Measurements from ENCODE around the gene LEKR1. TPM values are rescaled to one million over a fixed set of nuclear protein-coding genes. Genes with fewer than 3 reads are reported as not detected.
A peak's percentile ranks its signal among the peaks of the same experiment; 100 is the strongest.
"Not testable (repeated sequence)": the region's sequence is repeated elsewhere in the genome, so short reads cannot be mapped to it uniquely, and the experiment has no call there.

Gene LEKR1
- polyA plus RNA-seq (2013, experiment 1 of 2; ENCODE audit: insufficient read length), result 0.22 TPM
- polyA plus RNA-seq (2013, experiment 2 of 2; ENCODE audit: insufficient read length), result 0.28 TPM

DNA sequence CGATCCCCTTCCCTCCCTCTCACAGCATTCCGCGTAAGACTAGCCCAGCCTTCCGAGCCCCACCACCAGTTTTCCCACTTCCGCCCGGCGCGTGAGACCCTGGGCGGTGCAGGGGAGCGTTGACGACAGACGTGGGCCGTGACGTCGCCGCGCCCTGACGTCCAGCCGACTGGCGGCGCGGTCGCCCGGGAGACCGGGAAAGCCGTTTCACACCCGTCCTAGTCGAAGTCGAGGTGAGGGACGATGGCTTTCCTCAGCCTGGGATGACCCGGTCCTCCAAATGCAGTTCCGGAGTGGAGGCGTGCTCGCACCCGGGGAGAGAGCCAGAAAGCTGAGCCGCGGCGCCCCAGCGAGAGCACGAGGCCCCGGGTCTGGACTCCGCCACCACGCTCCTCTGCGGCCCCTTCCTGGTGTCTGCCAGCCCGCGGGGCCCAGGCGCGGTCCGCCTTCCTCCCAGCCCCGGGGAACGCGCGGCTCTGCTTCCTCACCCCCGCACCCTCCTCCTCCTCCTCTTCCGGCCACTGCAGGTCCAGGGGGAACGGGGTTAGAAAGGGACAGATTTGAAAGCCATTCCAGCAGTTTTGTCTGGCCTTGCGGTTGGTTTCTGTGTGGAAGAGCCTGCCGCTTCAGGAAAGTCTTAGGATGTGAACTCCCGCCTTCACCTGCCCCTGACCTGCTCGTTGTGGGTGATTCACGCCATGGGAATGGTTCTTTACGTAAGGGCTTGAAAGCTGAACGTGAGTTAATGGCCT, at the start of gene LEKR1:
Gene LEKR1 (plus strand): TSS at position 210 of the 752 bp plus-strand sequence. CDS start 2,977 bp downstream, outside the sequence.
- DNase-seq, result peak; percentile 89

DNA sequence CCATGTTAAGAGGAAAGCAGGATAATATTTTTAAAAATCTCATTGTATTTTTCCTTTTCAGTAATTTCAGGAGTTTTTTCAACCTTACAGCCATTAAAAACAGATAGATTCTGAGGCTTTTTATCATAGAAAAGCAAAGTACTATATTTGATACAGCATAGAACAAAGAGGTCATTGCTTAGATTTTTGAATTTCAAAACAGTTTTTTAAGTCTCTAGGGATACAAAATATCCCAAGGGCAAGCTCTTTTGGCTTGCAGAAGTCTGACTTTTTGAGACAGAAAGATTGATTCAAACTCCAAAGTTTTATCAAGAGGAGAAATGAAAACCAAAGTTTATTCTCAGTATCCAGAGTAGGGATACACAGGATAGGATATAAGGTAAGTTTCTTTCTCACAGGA, 49.3 kb upstream of the LEKR1 start:
- no peak for DNase-seq

DNA sequence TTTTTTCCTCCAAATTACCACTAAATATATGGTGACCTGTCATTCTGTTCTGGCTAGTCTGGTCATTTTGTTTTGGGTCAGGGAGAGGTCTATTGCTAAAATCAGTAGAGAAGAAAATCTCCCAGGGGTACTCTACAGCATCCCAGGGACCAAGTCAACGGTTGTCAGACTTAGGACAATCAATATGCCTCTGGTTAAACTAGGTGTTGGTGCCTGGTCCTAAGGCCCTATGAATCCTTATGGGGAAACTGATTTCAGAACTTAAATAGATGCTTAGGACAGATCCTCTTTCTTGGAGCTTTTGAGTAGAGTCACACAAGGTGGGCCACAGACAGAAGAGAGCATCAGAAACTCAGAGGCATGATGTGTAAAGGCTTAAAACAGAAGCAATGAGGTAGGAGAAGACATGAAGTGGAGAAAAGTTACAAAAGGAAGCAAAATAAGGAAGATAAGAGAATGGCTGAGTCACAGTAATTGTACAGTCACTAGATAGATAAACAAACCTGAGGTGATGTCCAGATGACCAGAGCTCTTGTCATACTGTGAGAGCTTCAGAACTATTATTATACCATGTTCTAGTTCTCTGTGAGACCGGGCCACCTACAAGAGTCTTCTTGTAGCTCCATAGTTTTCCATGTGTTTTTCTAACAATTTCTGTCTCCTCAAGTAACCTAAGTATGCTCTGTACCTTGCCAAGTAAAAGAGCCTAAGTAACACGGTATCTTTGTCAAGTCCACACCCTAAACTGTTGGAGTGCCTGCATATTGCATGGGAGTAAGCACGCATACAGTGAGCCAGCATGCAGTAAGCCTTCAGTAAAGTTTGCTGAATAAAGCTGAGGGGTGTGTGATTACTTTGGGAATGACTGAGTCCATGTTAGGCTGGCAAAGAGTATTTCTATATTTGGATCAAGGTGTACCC, 44.6 kb upstream of the LEKR1 start:
- no peak for DNase-seq

DNA sequence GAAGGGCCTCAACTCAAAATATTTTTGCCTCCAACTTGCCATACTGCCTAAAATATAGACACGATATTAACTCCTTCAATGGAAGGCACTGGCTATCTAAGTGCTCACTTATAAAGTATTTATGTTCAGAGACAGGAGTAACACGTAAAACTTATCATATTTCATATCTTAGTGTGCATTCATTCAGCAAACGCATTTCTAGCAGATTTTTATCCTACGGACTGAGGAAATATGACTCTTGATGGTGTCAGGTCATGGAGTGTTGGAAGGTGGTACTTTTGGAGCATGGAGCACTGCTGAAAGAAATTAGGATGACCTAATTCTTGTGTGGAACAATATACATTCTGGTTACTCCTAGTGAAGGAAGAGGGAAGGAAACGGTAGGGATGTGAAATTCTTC, 43.8 kb upstream of the LEKR1 start:
- DNase-seq, result no peak

DNA sequence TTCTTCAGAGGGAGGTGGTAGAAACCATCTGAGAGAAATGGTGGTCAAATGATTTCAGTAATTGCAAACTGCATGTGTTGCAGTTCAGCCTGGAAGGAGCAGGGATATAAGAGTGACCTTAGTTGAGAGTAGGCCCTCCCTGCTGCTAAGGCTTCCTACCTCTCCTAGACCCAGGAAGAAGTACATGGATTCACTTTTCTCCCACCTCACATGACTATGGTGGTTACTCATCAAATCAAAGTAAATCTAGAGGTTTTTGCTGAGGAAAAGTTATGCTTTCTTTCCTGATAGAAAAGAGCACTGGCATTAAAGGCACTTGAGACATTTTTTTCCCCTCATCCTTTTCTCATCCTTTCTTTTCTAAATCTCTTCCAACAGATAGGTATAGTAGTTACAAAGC, 43.2 kb upstream of the LEKR1 start:
- DNase-seq, result no peak

DNA sequence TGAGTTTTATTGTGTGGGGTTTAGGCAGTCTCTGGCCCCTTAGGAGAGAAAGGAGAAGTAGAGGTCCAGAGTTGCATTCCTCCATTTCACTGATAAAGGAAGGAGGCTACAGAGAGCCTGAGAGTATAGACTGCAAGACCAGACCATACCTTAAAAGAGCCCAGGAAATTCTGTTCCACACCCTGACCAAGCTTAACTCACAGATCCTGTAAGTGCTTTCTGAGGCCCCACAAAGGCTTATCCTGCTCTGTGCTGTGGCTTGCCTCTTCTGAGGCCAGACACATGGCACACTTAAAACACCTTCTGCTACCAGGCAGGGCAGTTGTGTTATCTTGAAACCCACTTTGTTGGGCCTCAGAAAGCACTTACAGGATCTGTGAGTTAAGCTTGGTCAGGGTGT, 39.2 kb upstream of the LEKR1 start:
- DNase-seq, result no peak

DNA sequence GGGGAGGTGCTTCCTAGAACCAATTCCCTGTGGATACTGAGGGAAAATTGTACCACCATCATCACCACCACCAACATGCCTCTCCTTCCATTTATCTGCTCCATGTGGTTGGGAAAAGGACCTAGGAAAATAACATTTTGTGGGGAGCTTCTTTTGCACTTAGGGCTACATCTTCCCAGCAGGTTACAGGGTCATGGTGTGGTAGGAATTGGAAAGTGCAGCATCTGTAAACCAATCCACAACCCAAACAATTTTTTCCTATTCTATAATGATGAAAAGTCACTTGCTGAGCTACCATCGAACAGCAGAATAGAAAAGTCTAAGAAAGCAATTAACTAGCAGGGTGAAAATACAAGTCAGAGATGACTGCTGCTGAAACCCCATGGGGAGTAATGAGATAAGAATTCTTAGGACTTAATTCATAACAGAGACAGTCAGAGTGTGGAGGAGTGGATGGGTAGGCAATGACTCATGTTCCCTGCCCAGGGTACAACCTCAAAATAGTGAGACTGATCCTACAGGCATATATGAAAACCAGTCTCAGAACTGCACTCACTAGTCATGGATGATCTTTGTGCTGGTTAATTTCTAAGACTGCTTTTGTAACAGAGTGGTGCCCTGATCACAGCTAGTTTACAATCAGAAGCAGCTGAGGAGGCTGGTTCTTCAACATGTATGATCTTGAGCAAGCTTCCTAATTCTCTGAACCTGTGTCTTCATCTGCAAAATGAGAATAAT, 38.1 kb upstream of the LEKR1 start:
- peak; percentile 96 for DNase-seq

DNA sequence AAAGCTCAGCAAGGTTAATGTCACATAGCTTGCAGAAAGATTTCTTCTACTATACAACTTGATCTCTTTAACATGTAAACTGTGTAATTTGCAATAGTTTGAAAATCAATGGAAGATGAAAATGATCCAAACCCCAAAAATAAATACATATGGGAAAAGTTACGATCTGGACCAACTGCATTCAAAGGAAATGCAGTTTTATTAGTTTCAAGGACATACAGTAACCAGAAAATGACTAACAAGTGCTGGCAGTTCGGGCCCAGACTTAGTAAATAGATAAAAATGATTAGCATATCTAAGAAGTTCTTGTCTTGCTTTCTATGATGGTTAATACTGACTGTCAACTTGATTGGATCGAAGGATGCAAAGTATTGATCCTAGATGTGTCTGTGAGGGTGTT, 37.3 kb upstream of the LEKR1 start:
- no peak for DNase-seq

DNA sequence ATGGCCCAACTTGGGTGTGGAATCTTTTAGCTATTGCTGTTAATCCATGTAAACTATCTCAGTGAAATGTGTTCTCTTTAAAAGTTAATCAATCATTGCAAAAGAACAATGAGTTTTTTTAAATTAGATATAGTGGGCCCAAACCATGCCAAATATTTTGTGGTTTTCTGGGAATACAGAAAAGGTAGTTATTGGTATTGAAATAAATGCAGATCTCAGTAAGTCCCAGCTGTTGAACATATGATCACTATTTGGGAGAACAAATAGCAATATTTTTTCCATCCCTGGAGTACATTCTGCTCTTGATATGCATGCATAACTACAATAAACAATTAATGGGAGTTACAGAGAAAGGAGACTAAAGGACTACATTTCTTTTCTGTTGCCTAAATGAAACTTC, 36.0 kb upstream of the LEKR1 start:
- DNase-seq, result no peak

DNA sequence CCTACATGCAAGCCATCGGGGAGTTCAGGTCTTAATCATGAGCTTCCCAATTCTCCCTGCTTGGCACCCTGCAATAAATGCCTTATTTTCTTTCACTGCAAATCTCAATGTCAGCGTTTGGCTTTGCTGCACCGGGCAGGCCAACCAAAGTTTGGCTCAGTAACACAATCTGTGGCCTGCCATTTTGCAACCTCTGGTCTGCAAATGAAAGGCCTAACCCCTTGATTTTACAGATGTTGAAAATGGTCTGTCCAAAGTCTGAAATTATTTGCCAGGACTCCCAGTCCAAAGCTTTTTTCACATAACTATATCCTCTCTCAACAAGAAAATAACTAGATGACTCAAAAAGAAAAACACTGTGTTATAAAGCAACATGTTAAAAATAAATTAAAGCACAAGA, 34.0 kb upstream of the LEKR1 start:
- DNase-seq, result no peak

DNA sequence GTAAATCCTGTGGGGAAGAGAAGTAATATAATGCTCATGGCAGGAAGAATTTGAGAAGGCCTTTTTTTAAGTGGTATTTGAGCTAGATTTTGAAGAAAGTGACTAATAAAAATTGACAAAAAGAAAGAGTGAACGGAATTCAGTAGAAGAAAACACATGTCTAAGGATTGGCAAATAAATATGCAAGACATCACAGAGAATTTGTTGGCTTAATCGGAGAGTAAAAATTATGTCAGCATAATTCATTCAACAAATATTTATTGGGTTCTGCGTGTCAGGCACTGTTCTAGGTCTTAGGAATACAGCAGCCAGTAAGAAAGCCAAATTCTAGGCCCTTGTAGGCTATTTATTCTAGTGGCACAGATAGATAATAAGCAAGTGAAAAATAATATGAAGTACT, 33.6 kb upstream of the LEKR1 start:
- DNase-seq, result no peak

DNA sequence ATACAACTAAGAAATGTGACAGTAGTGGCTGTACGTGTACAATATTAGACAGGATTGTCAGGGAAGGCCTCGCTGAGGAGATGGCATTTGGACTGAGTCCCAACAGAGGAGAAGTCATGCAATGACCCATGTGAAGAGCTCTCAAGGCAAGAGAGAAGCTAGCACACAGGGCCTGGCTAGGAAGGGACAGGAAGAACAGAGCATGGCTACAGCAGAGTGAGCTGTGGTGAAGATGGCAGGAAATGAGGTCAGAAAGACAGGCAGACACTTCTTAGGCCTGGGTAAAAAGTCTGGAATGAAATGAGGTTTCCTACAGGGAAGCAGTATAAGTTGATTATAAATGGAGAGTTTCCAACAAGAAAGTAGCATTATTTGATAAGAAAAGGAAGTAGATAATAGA, 33.2 kb upstream of the LEKR1 start:
- no peak for DNase-seq

DNA sequence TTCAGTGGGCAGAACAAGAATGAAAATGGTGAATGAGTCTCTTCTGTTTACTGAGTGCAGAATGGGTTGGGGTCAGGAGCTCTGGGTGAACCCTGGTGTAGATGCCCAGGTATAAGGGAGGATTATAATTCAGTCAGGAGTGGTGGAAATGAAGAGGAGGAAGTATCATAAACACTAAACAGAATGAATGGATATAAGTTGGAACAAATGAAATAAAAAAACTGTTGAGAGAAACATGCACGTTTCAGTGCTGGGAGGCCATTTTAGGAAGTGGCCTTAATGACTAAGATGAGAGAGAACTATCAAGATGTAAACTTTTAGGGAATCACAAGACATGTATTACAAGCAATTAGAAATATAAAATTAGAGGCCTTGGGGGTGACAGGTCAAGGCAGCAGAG, 32.8 kb upstream of the LEKR1 start:
- no peak for DNase-seq

DNA sequence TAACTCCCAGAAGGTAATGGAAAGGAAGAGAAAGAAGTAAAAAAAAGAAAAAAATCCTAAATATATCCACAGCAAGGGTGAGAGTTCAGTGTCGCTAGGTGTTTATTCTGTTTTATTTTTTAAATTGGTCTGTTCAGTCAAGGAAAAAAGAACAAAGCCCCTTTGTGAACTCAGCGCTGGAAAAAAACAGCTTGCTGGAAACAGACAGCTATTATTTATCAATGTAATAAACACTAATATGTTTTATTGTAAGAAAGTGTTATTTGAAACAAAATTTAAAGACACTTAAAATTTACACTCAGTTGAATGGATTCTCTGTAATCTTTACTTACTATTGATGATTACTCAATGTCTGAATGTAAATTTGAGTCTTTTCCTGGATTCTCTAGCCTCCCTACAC, 32.3 kb upstream of the LEKR1 start:
- DNase-seq, result no peak

DNA sequence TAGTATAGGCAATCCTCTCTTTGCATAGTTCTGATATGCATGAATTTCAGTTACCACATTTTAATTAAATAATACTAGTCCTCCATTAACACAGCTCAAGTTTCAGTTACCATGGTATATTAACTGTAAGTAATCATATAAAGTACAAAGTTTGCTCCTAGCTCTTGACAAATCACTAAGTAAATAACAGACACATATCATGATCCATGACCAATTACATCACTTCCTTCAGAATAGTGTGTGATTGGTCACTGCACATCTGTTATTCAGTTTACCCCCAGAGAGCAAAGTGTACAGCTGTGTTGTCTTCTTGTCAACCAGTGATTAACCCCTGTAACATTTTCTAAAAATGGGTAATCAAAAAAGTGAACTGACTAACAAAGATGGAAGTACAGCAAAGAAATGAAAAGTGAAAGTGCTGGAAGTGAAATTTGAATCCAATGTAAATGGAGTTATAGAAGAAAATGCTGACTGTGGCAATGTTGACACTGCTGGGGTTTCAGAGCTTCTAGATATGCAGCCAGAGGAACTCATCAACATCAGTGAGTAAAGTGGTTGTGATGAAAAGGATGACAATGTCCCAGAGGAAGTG, 30.2 kb upstream of the LEKR1 start:
- DNase-seq, result peak; percentile 46

DNA sequence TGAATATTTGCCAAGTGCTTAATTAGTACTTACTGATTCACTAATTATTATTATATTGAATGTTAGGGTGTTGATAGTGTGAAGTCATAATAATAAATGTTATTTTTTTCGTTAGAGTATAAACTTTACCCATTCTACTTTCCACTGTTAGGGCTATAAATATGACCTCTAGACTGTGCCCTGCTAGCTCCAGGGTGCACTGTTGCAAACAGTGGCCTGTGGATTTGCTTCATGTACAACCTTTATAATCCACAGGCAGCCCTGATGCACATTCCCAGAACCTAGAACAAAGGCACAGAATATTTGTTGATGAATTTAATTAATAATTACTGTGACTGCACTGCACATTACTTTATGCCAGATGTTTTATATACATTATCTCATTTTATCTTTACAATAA, 28.8 kb upstream of the LEKR1 start:
- no peak for DNase-seq

DNA sequence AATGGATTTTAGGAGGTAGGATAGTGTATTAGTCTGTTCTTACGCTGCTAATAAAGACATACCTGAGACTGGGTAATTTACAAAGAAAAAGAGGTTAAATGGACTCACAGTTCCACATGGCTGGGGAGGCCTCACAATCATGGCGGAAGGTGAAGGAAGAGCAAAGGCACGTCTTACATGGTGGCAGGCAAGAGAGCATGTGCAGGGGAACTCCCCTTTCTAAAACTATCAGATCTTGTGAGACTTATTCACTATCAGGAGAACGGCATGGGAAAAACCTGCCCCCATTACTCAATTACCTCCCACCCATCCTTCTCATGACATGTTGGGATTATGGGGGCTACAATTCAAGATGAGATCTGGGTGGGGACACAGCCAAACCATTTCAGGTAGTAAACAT, 25.9 kb upstream of the LEKR1 start:
- DNase-seq, result not testable (repeated sequence)

DNA sequence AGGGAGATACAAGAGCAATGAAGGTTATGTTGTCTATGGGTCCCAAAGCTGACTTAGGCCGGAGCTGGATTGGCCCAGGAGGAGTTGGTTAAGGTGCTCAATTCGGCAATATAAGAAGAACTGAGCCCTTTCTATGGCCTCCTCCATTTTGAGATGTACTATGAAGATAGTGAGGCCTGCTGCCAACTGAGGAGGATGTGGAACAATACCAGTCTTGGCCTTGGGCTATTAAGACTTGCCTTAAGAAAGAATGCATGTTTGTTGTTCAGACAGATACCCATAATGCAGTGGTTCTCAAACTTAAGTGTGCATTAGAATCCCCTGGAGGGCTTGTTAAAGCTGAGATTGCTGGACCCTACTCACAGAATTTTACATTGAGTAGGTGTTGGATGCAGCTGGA, 24.4 kb upstream of the LEKR1 start:
- DNase-seq, result no peak

DNA sequence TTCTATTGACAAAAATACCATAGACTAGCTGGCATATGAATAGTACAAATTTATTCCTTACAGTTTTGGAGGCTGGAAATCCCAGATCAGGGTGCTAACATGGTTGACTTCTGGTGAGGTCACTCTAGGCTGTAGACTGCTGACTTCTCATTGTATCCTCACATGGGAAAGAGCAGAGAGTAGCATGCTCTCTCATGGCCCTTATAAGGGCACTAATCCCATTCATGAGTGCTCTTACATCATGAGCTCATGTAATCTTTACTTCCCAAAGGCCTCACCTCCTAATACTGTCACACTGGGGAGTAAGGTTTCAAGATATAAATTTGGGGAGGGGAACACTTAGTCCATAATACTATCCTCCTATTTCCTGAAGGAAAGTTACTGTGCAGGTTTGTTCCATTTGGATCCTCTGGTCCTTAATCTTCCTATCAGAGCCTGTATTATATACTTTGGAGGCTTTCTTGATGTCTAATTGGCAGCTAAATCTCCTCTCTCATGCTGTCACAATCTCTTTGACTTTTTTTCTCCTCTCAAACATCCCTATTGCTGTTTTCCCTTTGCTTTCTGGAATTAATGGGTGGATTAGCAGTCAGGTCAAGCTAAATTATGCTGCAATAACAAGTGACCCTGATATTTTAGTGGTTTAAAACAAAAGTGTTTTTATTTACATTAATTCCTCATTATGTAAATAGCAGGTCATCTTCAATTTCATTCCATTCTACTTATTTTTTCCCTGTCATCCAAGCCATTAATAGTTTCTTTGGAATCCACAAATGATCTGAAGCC, 23.1 kb upstream of the LEKR1 start:
- no peak for DNase-seq

DNA sequence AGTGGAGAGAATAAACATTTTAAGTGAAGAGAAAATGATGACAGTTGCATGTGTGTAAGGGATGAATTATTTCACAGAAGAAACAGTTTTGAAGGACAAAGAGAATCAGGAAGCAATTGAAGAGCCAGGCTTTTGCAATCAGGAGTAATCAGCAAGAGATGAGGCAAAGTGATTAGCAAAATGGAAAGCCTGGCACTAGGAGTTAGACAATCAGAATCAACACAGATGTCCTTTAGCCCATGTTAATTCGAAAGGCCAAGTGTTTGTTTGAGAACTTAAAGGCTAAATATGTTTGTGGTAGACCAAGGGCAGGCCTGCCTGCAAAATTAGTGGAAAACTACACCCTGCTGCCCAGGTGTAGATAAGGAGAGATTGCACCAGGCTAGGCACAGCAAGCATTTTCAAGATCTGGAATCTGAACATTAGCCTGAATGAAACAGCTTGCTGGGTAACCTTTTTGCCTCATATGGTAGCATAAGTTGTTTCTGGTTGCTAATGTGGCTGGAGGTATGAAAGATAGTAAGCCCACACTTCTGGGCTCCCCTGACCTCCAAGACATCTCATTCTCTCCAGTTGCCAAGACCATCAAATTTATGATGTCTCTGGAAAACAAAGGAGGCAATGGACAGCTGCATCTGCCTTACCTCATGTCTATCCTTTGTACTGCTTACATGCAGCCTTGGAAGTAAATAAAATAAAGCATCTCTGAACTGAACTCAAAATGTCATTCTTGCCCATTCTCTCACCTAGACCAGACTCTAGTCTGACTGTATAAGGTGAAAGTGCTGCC, 22.0 kb upstream of the LEKR1 start:
- DNase-seq, result no peak

DNA sequence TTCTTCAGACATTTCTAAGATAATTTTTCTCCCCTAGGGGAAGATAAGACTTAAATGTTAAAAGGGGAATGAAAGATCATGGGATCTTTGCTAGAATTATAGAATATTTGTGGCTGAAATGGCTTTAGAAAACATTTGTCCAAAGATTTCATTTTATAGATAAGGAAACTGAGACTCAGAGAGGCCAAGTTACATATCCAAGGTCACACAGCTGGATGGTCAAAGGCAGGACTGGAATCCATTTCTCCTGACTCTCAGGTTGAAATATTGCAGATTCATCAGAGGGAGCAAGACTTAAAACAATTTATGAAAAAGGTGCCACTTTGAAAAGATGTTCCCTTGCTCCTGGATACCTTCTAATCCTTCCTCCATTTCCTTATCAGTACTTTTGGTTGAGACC, 19.5 kb upstream of the LEKR1 start:
- DNase-seq, result no peak

Data from fibroblast of skin of scalp (primary cell).